Effector memory CD8-positive, alpha-beta T cell (primary cell): ENCODE results near the gene GRM4.

Experiments used
- ATAC-seq: fragments of 150-1000 bp; cut with Tn5 transposase; replicated peaks from 2 replicates; pipeline ENCODE4 v1.10.0; 2021; ENCODE audit warnings: mild to moderate bottlenecking, moderate library complexity
- DNase-seq, 3 experiments: peaks; one replicate each; pipeline ENCODE4 v3.0.0; 2021
- H3K27ac Mint-ChIP-seq, 2 donors: one replicate each; pipeline ENCODE4 v1.8.0; 2022; ENCODE audit warnings: mild to moderate bottlenecking in 2 of 2, mixed read lengths in 2 of 2, moderate library complexity in 2 of 2
- H3K27me3 Mint-ChIP-seq, 2 donors: one replicate each; pipeline ENCODE4 v1.8.0; 2022; ENCODE audit warnings: mixed read lengths in 2 of 2
- H3K36me3 Mint-ChIP-seq: one replicate; pipeline ENCODE4 v1.8.0; 2022; ENCODE audit warnings: mild to moderate bottlenecking, moderate library complexity, mixed read lengths; ENCODE audit not compliant: insufficient read depth
- H3K4me1 Mint-ChIP-seq, 2 donors: one replicate each; pipeline ENCODE4 v1.8.0; 2022; ENCODE audit warnings: low read depth in 2 of 2, mixed read lengths in 2 of 2
- H3K4me3 Mint-ChIP-seq, 2 donors: one replicate each; pipeline ENCODE4 v1.8.0; 2022; ENCODE audit warnings: mild to moderate bottlenecking in 2 of 2, mixed read lengths in 2 of 2, moderate library complexity in 2 of 2
- H3K9me3 Mint-ChIP-seq, 2 donors: one replicate each; pipeline ENCODE4 v1.8.0; 2022; ENCODE audit warnings: mixed read lengths in 2 of 2

GRM4 gene

DNA sequence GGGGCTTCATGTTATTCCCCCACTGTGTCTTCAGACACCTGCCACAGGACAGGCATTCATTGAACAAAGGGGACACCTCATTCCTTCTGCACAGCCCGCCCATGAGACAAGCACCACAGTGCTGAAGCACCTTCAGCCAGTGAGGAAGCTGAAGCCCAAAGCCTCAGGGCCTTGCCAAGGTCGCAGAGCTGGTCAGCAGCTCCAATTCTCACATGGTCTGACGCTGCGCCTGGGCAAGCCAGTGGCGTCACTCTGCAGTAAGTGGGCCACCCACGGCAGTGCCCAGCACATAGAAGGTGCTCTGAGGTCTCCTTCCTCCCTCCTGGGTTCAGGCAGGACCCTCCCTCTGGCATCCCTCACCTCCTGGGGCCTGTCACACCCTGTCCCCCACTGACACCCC lies 43.2 kb downstream of the GRM4 start:
- no peaks in the 10 kb centered on the region for H3K4me1 Mint-ChIP-seq
- DNase-seq (no peak), ATAC-seq (no peak)
- H3K4me3 Mint-ChIP-seq: no peak overlapping the region
- no peaks in the 10 kb centered on the region for H3K9me3 Mint-ChIP-seq
- no peak overlapping the region for H3K27ac Mint-ChIP-seq
- H3K27me3 Mint-ChIP-seq: peaks cover 53 to 86% of the 10 kb centered on the region in 2 donors
- H3K36me3 Mint-ChIP-seq: no peaks in the 10 kb centered on the region

DNA sequence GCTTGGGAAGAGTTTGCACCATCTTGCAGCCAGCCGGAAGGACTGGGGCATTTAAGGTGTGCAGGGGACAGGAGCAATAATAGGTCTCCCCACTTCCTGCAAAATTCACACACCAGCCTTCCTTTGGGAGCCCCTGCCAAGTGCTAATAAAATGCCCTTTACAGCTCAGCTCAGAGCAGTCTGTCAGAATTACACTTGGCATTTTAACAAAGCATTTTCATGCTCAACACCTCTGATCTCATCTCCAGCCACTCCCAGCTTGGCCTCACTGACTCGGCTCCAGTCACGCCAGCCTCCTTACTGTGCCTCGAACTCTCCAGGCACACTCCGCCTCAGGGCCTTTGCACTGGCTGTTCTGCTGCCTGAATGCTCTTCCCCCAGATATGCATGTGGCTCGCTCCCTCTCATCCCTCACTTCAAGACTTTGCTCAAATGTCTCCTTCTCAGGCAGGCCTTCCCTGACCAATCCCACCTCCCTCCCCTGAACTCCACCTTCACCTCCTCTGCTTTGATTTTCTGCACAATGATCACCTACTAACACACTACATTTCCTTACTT lies 43.7 kb downstream of the GRM4 start:
- Mint-ChIP-seq H3K27me3 (peaks cover 50 to 86% of the 10 kb centered on the region in 2 donors), H3K9me3 (no peaks in the 10 kb centered on the region), H3K27ac (no peak overlapping the region), H3K4me1 (no peaks in the 10 kb centered on the region), H3K36me3 (no peaks in the 10 kb centered on the region), H3K4me3 (no peak overlapping the region)
- no peak for DNase-seq
- no peak for ATAC-seq

GRCh38 chr6:34100788-34101187 lies 45.1 kb downstream of the GRM4 start:
- H3K4me1 Mint-ChIP-seq: peaks cover 0 to 4% of the 10 kb centered on the region in 2 donors
- ATAC-seq: no peak
- H3K36me3 Mint-ChIP-seq: no peaks in the 10 kb centered on the region
- no peak overlapping the region for H3K4me3 Mint-ChIP-seq
- no peak overlapping the region for H3K27ac Mint-ChIP-seq
- no peak for DNase-seq
- no peaks in the 10 kb centered on the region for H3K9me3 Mint-ChIP-seq
- peaks cover 60 to 86% of the 10 kb centered on the region in 2 donors for H3K27me3 Mint-ChIP-seq

DNA sequence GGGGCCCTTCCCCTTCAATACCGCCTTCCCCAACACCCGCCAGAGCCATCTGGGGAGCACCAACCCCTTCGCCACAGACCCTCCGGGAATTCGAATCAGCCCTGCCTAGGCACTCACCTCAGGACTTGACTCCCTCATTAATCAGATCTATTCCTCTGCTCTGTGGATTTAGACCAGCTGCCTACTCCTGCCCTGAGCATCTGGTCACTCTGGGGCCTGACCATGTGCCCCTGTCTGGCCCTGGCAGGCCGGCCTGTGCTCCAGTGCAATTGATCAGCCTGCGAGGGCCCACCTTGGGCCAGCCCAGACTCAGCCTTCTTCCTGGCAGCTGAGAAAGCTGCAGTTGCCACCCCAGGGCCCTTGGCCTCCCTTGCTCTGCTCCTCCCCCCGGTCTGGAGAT lies 46.0 kb downstream of the GRM4 start:
- Mint-ChIP-seq H3K36me3 (no peaks in the 10 kb centered on the region), H3K4me1 (peaks cover 0 to 4% of the 10 kb centered on the region in 2 donors), H3K4me3 (no peak overlapping the region), H3K27ac (no peak overlapping the region), H3K9me3 (no peaks in the 10 kb centered on the region), H3K27me3 (peaks cover 61 to 86% of the 10 kb centered on the region in 2 donors)
- no peak for ATAC-seq
- DNase-seq: no peak

DNA sequence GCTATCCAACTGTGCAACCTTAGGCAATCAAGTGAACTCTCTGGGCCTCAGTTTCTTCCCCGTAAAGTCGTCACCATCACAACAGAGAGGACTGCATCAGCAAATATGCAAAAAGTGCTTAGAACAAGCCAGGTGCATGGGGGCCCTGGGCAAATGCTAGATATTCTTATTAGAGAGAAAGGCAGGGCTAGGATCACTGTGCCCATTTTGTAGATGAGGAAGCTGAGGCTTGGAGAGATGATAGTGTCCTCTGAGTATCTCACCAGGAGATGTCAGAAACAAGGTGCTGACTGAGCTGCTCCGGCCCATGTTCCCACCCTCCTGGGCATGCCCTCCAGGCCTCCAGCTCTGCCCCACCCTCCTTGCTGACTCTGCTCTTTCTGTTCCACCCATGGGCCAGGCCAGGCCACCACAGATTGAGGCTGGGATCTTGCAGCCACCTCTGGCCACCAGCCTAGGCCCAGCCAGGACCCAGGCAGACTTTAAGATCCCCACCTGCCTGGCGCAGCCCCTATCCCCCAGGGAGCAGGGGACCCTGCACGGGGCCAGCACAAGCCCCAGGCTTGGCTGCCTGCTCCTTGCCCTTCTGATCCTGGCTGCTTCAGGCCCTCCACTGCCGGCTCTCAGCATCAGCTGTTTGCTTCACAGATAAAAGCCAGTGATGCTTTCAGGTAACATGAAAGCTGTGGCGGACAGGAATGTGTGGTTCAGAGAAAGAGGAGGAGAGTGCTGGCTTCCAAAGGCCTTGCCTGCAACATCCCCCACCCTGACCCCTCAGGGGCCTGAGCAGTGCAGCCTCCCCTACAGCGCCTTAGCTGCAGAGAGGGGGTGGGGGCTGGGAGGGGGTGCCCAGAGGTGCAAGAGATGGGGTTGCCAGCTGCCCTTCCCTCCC lies 47.6 kb downstream of the GRM4 start:
- Mint-ChIP-seq H3K27me3 (peaks cover 61 to 88% of the 10 kb centered on the region in 2 donors), H3K9me3 (no peaks in the 10 kb centered on the region), H3K27ac (no peak overlapping the region), H3K4me3 (no peak overlapping the region), H3K36me3 (no peaks in the 10 kb centered on the region), H3K4me1 (peaks cover 0 to 4% of the 10 kb centered on the region in 2 donors)
- DNase-seq: no peak
- no peak for ATAC-seq

- Mint-ChIP-seq H3K27ac (no peak overlapping the region), H3K36me3 (no peaks in the 10 kb centered on the region), H3K4me1 (peaks cover 0 to 4% of the 10 kb centered on the region in 2 donors), H3K9me3 (no peaks in the 10 kb centered on the region), H3K4me3 (no peak overlapping the region), H3K27me3 (peaks cover 53 to 94% of the 10 kb centered on the region in 2 donors)
- no peak for ATAC-seq
- no peak for DNase-seq
Measured at GRCh38 chr6:34096814-34097213, 49.1 kb downstream of the GRM4 start.

GRCh38 chr6:34096193-34096592 lies 49.7 kb downstream of the GRM4 start:
- Mint-ChIP-seq H3K27ac (no peak overlapping the region), H3K9me3 (no peaks in the 10 kb centered on the region), H3K4me1 (peaks cover 0 to 4% of the 10 kb centered on the region in 2 donors), H3K27me3 (peaks cover 53 to 93% of the 10 kb centered on the region in 2 donors), H3K4me3 (no peak overlapping the region), H3K36me3 (no peaks in the 10 kb centered on the region)
- DNase-seq (no peak), ATAC-seq (no peak)

DNA sequence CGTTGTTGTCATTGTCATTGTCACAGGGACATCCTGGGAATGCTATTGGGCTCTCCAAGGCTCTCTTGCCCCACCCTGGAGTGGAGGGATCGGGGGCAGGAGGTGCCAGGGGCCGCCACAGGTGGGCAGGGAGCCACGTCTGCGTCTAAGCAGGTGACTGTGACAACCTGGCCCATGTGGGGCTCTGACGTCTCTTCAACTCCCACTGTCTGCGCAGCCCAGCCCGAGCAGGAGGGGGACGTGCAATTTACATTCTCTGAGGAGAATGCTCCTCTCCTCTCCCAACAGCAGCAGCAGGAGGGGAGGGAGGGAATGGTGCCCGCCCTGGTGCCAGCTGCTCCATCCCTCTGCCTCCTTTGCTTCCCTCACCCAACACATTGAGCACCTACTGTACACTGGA lies 50.1 kb downstream of the GRM4 start:
- Mint-ChIP-seq H3K4me3 (no peak overlapping the region), H3K27ac (no peak overlapping the region), H3K27me3 (peaks cover 53 to 88% of the 10 kb centered on the region in 2 donors), H3K36me3 (no peaks in the 10 kb centered on the region), H3K4me1 (peaks cover 0 to 4% of the 10 kb centered on the region in 2 donors), H3K9me3 (no peaks in the 10 kb centered on the region)
- DNase-seq (no peak), ATAC-seq (no peak)

DNA sequence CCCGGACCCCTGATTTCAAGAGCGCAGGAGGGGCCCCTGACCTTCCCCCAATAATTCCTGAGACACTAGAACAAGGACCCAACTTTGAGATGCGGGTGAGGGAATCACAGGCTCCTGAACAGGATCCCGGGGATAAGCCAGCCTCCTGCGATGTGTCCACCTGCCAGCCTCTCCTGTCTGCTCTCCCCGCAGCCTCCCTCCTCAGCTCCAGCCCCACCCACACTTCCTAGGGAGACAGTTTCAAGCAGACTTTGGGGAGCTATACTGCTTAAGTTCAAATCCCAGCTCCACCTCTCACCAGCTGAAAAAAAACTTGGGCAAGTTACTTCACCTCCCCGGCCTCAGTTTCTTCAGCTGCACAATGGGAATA lies 50.8 kb downstream of the GRM4 start:
- ATAC-seq (no peak), DNase-seq (no peak)
- Mint-ChIP-seq H3K27me3 (peaks cover 48 to 82% of the 10 kb centered on the region in 2 donors), H3K4me1 (peaks cover 0 to 4% of the 10 kb centered on the region in 2 donors), H3K27ac (no peak overlapping the region), H3K36me3 (no peaks in the 10 kb centered on the region), H3K4me3 (no peak overlapping the region), H3K9me3 (no peaks in the 10 kb centered on the region)

GRCh38 chr6:34094474-34095135 lies 51.3 kb downstream of the GRM4 start:
- Mint-ChIP-seq H3K27ac (no peak overlapping the region), H3K36me3 (no peaks in the 10 kb centered on the region), H3K27me3 (peaks cover 43 to 77% of the 10 kb centered on the region in 2 donors), H3K4me1 (peaks cover 0 to 4% of the 10 kb centered on the region in 2 donors), H3K4me3 (no peak overlapping the region), H3K9me3 (no peaks in the 10 kb centered on the region)
- ATAC-seq (no peak), DNase-seq (no peak)

GRCh38 chr6:34093854-34094430 lies 51.9 kb downstream of the GRM4 start:
- Mint-ChIP-seq H3K27ac (no peak overlapping the region), H3K4me3 (no peak overlapping the region), H3K36me3 (no peaks in the 10 kb centered on the region), H3K27me3 (peaks cover 43 to 70% of the 10 kb centered on the region in 2 donors), H3K9me3 (no peaks in the 10 kb centered on the region), H3K4me1 (peaks cover 0 to 4% of the 10 kb centered on the region in 2 donors)
- DNase-seq: no peak
- no peak for ATAC-seq

GRCh38 chr6:34093206-34093605 lies 52.7 kb downstream of the GRM4 start:
- Mint-ChIP-seq H3K9me3 (no peaks in the 10 kb centered on the region), H3K27ac (no peak overlapping the region)

DNA sequence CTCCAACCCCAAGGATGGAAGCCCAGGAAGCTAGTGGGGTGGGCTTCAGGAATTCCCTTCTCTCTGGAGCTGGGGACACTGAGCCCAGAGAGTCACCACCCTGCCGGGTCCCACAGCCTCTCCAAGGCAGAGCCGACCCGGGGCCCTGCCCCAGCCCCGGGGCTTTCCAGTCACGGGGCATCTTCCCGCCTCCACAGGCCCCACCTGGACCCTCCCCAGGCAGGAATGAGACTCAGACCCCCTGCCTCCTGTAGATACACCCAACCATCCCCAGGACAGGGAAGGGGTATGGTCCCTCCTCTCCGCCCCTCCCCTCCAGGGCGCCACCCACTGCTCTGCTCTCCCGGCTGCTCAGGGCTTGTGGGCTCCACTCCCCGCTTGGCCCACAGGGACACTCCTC lies 53.3 kb downstream of the GRM4 start:
- Mint-ChIP-seq H3K36me3 (peaks cover 3% of the 10 kb centered on the region), H3K4me1 (peaks cover 0 to 4% of the 10 kb centered on the region in 2 donors), H3K27me3 (peaks cover 43 to 62% of the 10 kb centered on the region in 2 donors), H3K27ac (no peak overlapping the region), H3K9me3 (no peaks in the 10 kb centered on the region), H3K4me3 (no peak overlapping the region)
- DNase-seq (no peak), ATAC-seq (no peak)

More at GRCh38 chr6:34093206-34093605, 52.7 kb downstream of the GRM4 start:
- Mint-ChIP-seq H3K27me3 (peaks cover 43 to 68% of the 10 kb centered on the region in 2 donors), H3K4me1 (peaks cover 0 to 4% of the 10 kb centered on the region in 2 donors), H3K4me3 (no peak overlapping the region), H3K36me3 (no peaks in the 10 kb centered on the region)
- DNase-seq: no peak
- ATAC-seq: no peak
